Neural crest cell (in vitro differentiated cells): ENCODE results near the gene LBX1. TPM values are rescaled to one million over a fixed set of nuclear protein-coding genes. Genes with fewer than 3 reads are reported as not detected.
"Not testable (repeated sequence)": the region's sequence is repeated elsewhere in the genome, so short reads cannot be mapped to it uniquely, and the experiment has no call there.

Experiments used
- DNase-seq: peaks from one replicate; pipeline ENCODE4 v3.0.0; 2021; ENCODE audit warnings: low read depth, mixed read lengths, low spot score
- H3K27ac Mint-ChIP-seq: one replicate; pipeline ENCODE4 v1.8.0; 2021; ENCODE audit warnings: mild to moderate bottlenecking, mixed read lengths; ENCODE audit not compliant: unreplicated experiment
- H3K27me3 Mint-ChIP-seq: 2 replicates; pipeline ENCODE4 v1.8.0; 2021; ENCODE audit warnings: low read depth, mild to moderate bottlenecking, mixed read lengths
- H3K36me3 Mint-ChIP-seq: 2 replicates; pipeline ENCODE4 v1.8.0; 2021; ENCODE audit warnings: low read depth, mild to moderate bottlenecking, mixed read lengths
- H3K4me1 Mint-ChIP-seq: 2 replicates; pipeline ENCODE4 v1.8.0; 2021; ENCODE audit warnings: mixed read lengths
- H3K4me3 Mint-ChIP-seq: one replicate; pipeline ENCODE4 v1.8.0; 2021; ENCODE audit warnings: mild to moderate bottlenecking, mixed read lengths
- H3K9me3 Mint-ChIP-seq: 2 replicates; pipeline ENCODE4 v1.8.0; 2021; ENCODE audit warnings: mixed read lengths
- CTCF ChIP-seq: fragments of 200-600 bp; sonication (generic); conservative IDR thresholded peaks from 2 replicates; pipeline ENCODE4 v1.5.0; 2021; ENCODE audit warnings: antibody characterized with exemption, mild to moderate bottlenecking
- total RNA-seq: library from RNA; stranded (reverse); gene quantifications from 2 replicates; pipeline ENCODE4 v1.2.1, GENCODE V29; 2021

The LBX1 gene
- total RNA-seq, 1 donor from 2014 or later: 1.1 TPM

- TF ChIP-seq CTCF: no peak
- Mint-ChIP-seq H3K4me1 (peaks cover 26% of the 10 kb centered on the region), H3K4me3 (peak overlapping the region; percentile 31), H3K36me3 (no peaks in the 10 kb centered on the region), H3K9me3 (no peaks in the 10 kb centered on the region), H3K27me3 (peaks cover 100% of the 10 kb centered on the region), H3K27ac (no peak overlapping the region)
- no peak for DNase-seq
These were observed 12.8 kb downstream of the LBX1 start for GRCh38 chr10:101216207-101217043.

GRCh38 chr10:101215397-101216206 lies 13.7 kb downstream of the LBX1 start:
- no peaks in the 10 kb centered on the region for H3K36me3 Mint-ChIP-seq
- H3K27me3 Mint-ChIP-seq: peaks cover 100% of the 10 kb centered on the region
- peaks cover 26% of the 10 kb centered on the region for H3K4me1 Mint-ChIP-seq
- no peak for TF ChIP-seq CTCF
- H3K27ac Mint-ChIP-seq: no peak overlapping the region
- DNase-seq: no peak
- no peaks in the 10 kb centered on the region for H3K9me3 Mint-ChIP-seq
- no peak overlapping the region for H3K4me3 Mint-ChIP-seq

GRCh38 chr10:101214446-101215396 lies 14.5 kb downstream of the LBX1 start:
- DNase-seq: peak; percentile 73
- Mint-ChIP-seq H3K27ac (no peak overlapping the region), H3K4me3 (peak overlapping the region; percentile 75), H3K27me3 (peaks cover 100% of the 10 kb centered on the region), H3K36me3 (no peaks in the 10 kb centered on the region), H3K4me1 (peaks cover 26% of the 10 kb centered on the region), H3K9me3 (no peaks in the 10 kb centered on the region)
- peak; percentile 96 for TF ChIP-seq CTCF

GRCh38 chr10:101208543-101208942 lies 20.7 kb downstream of the LBX1 start:
- no peak overlapping the region for H3K27ac Mint-ChIP-seq
- H3K27me3 Mint-ChIP-seq: peaks cover 90% of the 10 kb centered on the region
- H3K9me3 Mint-ChIP-seq: no peaks in the 10 kb centered on the region
- H3K4me1 Mint-ChIP-seq: peaks cover 1% of the 10 kb centered on the region
- H3K36me3 Mint-ChIP-seq: no peaks in the 10 kb centered on the region
- H3K4me3 Mint-ChIP-seq: no peak overlapping the region
- no peak for DNase-seq
- no peak for TF ChIP-seq CTCF

GRCh38 chr10:101207026-101207425 lies 22.2 kb downstream of the LBX1 start:
- no peak for DNase-seq
- no peak overlapping the region for H3K27ac Mint-ChIP-seq
- H3K4me1 Mint-ChIP-seq: no peaks in the 10 kb centered on the region
- no peaks in the 10 kb centered on the region for H3K36me3 Mint-ChIP-seq
- H3K4me3 Mint-ChIP-seq: no peak overlapping the region
- no peaks in the 10 kb centered on the region for H3K9me3 Mint-ChIP-seq
- TF ChIP-seq CTCF: no peak
- peaks cover 90% of the 10 kb centered on the region for H3K27me3 Mint-ChIP-seq

GRCh38 chr10:101202667-101203066 lies 26.6 kb downstream of the LBX1 start:
- H3K4me1 Mint-ChIP-seq, H3K27ac Mint-ChIP-seq, H3K36me3 Mint-ChIP-seq, H3K9me3 Mint-ChIP-seq, DNase-seq, H3K4me3 Mint-ChIP-seq: not testable (repeated sequence)
- peaks cover 86% of the 10 kb centered on the region for H3K27me3 Mint-ChIP-seq

GRCh38 chr10:101198326-101198977 lies 30.8 kb downstream of the LBX1 start:
- not testable (repeated sequence) for H3K27ac Mint-ChIP-seq, H3K4me1 Mint-ChIP-seq, H3K9me3 Mint-ChIP-seq, H3K36me3 Mint-ChIP-seq, H3K4me3 Mint-ChIP-seq, DNase-seq
- peaks cover 79% of the 10 kb centered on the region for H3K27me3 Mint-ChIP-seq
